Loucy (cell line): ENCODE measurements around the gene AKAP11.

Source experiments
- CTCF ChIP-seq: fragments of 200-600 bp; sonication (generic); conservative IDR thresholded peaks from 2 replicates; pipeline ENCODE4 v1.5.1; 2014; ENCODE audit warnings: mild to moderate bottlenecking, antibody characterized with exemption, low read length
- EZH2phosphoT487 ChIP-seq: fragments of 200-600 bp; IDR thresholded peaks from 2 replicates; pipeline ENCODE4 v1.6.1; 2018; ENCODE audit warnings: antibody characterized with exemption, mild to moderate bottlenecking, moderate library complexity, borderline replicate concordance

DNA sequence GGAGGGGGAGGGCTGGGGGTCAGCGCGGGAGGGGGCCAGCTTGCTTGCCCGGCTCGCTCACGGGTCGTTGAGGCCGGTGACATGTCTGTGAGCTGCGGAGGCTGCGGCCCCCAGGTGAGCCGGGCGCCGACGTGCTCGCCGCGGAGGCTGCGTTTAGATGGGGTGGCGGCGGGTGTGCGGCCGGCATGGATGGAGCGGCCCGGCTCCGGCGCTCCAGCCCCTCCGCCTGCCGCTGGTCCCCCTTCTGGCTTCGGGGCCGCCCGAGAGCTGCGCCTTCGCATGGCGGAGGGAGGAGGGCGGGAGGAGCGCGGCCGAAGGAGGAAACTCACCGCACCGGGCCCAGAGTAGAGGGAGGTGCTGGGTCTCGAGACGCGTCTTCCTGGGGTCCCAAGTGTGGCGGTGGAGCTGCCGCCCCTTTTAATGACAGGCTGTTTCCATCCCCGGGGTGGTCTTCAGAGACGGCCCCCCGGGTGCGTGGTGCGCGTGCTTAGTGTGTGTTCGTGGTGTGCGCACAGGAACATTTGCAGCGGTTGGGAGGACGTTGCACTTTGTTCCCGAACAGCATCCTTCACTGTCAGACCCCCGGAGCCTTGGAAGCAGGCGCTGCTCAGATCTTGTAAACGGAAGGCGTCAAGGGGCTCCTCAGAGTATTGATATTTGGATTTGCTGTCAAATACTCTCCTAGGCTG is at the start of gene AKAP11:
- TF ChIP-seq CTCF (no peak), EZH2phosphoT487 (no peak)
